ENCODE results near the gene CHD5.

CHD5 gene

DNA sequence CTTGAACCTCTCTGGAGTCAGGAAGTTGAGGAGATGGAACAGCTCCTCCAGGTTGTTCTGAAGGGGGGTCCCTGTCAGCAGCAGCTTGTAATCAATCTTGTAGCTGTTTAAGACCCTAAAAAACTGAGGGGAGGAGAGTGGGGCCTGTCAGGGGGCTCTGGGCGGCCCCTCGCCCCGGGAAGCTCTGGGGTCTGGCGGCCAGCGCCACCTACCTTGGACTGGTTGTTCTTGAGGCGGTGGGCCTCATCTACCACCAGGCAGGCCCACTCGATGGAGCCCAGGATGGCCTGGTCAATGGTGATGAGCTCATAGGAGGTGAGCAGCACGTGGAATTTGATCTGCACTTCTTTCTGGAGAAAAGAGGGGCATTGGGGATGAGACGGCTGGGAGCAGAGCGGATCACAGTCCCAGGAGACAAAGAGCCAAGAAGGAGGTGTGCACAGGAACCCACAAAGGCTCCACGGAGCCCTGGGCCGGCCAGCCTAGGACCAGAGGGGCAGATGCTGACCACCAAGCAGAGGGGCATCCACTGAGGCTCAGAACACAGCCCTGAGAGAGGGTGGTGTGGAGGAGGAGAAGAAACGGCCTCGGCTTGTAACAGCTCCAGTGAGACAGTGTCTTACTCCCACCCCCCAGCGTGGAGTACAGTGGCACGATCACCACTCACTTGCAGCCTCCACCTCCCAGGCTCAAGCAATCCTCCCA, 43.5 kb downstream of the CHD5 start:
- DNase-seq (ENCODE audit: insufficient read length, low spot score): no peak
- FAIRE-seq: no peak

DNA sequence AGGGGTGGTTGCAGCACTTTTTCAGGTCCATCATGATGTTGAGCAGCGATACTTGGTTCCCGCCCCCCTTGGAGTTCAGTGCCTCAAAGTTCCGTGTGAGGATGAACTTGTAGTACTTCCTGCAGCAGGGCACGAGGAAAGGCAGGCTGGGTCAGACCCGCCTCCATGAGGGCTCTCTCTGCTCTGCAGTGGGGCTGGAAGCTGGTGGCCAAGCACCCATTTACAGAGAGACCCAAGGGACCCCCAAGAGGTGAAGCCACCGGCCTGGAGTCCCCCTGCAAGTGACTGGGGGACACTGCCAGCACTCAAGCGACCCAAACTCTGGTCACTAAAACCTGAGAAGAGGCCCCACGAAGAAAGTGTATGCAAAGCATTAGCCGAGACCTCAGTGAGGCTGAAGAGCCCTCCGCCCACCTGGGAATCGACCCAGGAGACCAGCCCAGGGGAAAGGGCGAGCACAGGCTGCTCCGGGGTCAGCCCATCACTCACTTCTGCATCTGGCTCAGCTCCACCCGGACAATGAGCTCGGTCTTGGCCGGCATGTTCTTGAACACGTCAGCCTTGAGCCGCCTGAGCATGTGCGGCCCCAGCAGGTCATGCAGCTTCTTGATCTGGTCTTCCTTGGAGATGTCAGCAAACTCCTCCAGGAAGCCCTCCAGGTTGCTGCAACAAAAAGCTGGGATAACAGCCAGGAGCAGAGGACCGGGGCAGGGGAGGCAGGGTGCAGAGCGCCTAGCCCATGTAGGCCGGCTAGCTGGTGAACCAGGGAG, 45.2 kb downstream of the CHD5 start:
- FAIRE-seq: no peak
- DNase-seq (ENCODE audit: insufficient read length, low spot score): no peak

DNA sequence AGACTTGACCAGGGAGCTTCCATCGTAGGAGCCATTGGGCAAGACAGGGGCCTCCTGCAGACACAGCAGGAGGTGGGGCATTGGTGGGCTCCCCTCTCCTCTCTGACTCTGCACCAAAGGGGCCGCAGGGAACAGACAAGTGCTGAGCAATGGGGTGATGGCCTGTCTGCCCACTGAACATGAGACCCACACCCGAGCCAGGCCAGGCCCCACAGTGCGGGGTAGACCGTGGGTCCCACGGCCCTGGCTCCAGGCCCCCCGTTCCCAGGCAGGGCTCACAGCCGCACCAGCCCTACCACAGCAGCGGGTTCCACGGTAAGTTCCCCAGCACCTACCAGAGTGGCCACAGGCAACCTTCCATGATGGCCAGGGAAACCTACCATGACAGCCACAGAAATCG, 45.9 kb downstream of the CHD5 start:
- FAIRE-seq (no peak), DNase-seq (ENCODE audit: insufficient read length, low spot score) (no peak)

DNA sequence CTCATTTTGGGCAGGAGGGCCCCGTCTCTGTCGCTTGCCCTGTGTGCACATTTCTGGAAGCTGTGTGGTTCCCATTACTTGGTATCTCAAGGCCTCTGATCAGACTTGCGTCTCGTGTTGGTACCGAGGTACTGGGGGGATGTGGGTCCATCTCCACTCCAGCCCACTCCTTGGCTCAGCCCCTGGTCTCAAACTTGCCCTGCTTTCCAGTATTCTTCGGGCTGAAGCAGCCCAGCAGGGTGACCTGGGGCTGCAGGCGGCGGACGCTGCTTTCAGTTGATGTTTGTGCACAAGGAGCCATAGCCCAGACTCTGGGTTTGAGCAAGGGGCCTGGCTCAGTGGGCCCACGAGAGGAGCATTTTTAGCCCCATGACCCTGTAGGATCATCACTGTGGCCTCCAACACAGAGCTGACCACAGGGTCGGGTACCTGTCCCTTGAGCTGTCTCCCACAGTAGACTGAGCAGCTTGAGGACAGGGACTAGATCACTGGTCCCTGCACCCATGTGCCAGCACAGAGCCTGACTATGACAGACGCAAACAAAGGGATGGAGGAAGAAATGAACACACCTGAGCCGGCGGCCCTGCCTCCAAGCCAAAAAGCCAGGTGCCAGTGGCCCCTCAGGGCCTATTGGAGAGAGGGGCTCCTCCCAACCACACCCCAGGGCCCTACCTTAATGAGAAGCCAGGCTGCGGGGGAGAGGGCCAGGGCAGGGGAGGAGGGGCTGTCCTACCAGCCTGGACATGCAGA, 46.8 kb downstream of the CHD5 start:
- DNase-seq (ENCODE audit: insufficient read length, low spot score): no peak
- no peak for FAIRE-seq

DNA sequence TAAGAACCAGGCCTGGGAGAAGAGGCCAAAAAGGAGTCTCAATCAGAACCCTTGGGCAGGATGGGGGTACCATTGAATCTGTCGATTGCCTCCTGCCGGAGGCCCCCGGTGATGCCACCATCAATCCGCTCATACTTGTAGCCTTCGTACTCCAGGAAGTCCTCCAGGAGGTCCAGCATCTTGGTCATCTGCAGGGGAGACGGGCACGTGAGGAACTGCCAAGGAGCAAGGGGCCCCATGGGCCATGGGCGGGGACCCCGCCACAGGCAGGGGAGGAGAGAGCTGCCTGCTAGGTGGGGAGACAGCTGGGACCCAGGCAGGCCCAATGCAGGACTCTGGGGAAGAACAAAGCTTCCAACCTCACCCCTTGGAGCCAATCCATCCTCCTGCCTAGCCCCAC, 48.6 kb downstream of the CHD5 start:
- FAIRE-seq: no peak
- no peak for DNase-seq (ENCODE audit: insufficient read length, low spot score)

DNA sequence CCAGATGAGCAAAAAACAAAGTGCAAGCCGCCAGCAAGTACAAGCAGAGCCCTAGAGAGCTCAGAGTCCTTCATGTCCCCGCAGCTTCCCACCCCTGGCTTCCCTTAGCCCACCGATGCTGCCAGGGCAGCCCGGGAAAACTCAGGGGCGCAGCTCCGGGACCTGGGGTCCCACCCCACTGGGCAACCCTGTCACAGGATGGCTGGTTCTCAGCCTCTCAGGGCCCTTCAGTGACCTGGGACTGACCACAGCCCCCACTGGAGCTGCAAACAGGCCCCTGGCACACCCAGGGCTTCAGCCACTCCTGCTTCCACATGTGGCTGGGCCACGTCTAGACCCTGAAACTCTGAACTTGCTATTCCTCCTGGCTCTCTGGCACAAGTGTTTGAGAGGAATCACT, 49.5 kb downstream of the CHD5 start:
- FAIRE-seq: no peak

DNA sequence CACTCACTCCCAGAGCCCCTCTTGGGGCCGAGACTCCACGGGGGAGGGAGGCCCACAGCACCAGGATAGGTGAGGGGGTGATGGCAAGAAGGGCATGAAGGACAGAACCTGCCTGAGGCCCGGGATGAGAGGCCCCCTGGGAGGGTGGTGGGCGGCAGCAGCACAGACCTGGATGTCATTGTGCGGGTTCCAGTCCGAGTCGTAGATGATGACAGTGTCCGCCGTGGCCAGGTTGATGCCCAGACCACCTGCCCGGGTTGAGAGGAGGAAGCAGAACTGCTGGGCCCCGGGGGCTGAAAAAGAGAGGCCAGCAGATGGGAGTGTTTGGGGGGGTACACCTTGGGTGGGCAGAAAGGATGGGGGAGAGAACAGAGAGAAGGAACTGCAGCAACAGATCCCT, 50.1 kb downstream of the CHD5 start:
- DNase-seq (ENCODE audit: insufficient read length, low spot score): no peak
- no peak for FAIRE-seq

More for the DNA sequence above, 49.5 kb downstream of the CHD5 start:
- no peak for DNase-seq (ENCODE audit: insufficient read length, low spot score)

DNA sequence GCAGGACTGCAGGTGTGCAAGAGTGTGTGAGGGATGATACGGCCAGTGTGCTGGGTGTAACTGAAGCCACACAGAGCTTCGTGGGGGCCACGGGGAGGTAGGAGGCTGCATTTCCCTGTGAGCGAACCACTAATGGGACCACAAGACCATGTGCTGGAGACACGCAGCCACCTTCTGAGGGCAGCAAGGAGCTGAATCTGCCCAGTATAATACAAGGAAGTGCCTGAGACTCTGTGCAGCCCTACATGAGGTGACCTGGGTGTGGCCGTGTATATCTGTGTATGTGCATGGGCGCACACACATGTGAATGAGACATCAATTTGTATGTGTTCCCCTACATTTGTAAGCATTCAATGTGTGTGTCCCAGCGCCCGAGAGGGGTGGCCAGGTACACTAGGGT, 50.8 kb downstream of the CHD5 start:
- DNase-seq (ENCODE audit: insufficient read length, low spot score): no peak
- FAIRE-seq: no peak

DNA sequence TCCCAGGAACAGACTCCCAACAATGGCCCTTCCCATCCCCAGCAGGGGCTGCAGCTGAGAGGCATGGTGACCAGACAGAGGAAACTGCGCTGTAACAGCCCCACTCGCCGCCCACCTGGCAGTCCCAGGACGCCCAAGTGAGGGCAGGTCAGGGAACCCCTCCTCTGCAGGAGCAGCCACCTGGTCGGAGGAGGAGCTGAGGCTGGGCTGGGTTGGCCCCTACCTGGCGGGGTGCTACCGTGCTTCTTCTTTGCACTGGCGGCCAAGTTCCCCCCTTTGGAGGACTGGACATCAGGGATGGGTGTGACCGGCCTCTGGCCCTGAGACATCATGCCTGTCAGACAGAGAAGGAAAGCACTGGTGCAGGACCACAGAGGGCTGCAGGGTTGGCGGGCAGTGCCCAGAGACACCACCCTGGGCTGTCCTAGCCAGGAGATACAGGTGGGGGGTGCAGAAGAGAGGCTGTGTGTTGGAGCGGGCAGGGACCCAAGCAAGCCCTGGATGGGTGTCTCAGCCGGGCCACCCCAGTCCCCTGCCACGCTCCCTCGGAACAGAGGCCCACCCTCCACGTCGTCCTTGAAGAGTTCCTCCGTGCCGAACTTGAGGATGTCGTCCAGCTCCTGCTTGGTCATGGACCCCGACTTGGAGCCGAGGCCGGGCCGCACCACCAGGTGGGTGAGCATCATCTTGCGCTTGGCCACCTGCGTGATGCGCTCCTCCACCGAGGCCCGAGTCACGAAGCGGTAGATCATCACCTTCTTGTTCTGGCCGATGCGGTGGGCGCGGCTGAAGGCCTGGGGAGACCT, 51.6 kb downstream of the CHD5 start:
- FAIRE-seq (no peak), DNase-seq (ENCODE audit: insufficient read length, low spot score) (no peak)

DNA sequence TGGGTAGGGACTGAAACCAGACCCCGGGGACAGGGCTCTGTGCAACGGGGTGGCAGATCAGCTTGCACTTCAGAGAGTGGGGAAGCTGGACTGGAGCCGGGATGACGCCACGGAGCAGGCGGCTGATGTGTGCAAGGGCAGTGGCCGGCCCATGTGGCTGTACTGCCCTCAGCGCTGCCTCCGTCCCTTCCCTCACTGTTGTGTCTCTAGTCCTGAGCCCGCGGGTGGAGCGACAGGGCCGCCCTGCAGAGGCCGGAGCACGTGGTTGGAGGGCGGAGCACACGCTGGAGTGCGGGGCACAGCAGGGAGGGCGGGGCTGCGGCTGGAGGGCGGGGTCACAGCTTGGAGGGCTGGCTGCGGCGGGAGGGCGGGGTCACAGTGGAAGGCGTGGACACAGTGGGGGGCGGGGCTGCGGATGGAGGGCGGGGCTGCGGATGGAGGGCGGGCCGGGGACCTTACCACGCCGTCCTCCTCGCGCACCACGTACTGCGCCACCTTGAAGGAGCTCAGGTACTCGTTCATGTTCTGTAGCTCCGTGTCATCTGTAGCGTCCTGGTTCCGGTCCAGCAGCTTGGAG, 52.4 kb downstream of the CHD5 start:
- FAIRE-seq (no peak), DNase-seq (ENCODE audit: insufficient read length, low spot score) (no peak)

DNA sequence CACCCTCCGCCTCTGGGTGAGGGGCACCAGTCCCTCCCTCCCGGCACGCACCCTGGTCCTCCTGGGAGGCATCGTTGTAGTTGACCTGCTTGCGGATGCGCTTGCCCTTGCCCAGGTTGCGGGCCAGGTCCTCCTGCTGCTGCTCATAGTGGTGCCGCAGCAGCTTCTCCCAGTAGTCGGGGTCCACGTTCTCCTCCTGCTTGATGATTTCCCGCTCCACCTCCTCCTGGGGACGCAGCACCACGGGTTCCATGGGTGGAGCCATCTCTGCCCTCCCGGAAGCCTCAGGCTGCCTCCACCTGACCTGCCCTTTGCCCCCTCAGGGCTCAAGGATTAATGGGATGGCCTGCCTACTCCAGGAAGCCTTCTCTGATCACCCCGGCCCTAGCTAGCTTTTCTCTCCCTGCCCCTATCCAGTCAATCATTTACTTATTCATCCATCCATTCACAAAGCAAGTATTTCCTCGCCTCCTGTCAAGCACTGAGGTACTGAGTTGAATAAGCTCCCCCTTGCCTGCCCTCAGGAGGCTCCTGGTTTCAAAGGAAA, 53.5 kb downstream of the CHD5 start:
- DNase-seq (ENCODE audit: insufficient read length, low spot score): no peak
- no peak for FAIRE-seq

DNA sequence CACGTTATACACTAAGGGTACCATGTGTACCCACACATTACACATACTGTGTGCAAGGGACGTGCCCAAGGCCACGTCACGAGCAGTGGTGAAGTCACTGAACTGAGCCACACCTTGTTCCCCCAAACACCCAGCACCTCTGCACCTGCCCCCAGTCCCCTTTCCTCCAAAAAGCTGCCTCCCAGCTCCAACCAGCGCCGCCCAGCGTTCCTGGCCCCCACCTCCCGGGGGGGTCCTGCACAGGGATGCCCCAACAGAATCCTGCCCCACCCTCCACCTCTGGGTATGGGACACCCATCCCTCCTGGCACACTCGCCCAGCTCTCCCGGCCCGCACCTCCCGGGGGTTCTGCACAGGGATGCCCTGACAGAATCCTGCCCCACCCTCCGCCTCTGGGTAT, 54.1 kb downstream of the CHD5 start:
- DNase-seq (ENCODE audit: insufficient read length, low spot score) (no peak), FAIRE-seq (no peak)

DNA sequence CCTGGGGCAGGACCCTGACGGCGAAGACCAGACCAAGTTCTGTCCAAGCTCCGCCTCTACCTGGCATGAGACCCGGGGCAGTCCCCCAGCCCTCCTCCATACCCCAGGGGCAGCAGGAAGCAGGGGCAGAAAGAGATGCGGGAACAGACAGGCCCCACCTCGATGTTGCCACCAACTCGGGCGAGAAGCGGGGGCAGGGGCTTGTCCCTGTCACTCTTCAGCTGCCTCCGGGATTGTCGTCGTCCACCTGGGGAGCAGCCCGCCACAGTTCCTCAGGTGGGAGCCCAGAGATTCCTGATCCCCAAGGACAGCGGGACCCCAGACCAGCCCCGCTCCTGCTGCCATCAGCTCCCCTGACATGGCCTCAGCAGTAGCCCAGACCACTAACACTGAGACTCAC, 54.8 kb downstream of the CHD5 start:
- FAIRE-seq (no peak), DNase-seq (ENCODE audit: insufficient read length, low spot score) (no peak)

DNA sequence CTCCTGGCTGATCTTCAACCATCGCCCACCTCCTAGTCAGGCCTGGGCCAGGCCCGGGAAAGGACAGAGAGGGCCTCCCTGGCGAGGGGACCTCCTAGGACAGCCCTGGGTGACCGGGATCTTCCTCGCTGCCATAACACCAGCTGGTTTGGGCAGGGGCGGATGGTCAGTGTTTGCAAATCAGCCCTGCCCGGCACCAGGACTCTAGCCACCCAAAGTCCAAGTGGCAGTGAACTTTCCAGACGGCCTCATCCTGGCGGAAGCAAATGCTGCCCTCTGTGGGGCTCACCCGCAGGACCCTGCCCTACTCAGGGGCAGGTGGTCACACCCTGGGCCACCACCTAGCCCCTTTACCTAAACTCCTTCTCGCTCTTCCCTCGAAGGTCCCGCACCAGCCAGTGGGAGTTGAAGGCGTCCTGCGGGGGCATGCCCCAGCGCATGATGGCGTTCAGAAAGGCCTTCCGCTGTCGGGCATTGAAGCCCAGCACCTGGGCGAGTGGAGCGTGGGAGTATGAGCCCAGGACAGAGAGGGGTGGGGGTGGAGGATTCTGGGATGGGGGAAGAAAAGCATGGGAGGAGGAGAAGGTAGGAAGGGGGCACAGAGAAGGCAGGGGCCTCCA, 55.3 kb downstream of the CHD5 start:
- FAIRE-seq: no peak
- no peak for DNase-seq (ENCODE audit: insufficient read length, low spot score)

DNA sequence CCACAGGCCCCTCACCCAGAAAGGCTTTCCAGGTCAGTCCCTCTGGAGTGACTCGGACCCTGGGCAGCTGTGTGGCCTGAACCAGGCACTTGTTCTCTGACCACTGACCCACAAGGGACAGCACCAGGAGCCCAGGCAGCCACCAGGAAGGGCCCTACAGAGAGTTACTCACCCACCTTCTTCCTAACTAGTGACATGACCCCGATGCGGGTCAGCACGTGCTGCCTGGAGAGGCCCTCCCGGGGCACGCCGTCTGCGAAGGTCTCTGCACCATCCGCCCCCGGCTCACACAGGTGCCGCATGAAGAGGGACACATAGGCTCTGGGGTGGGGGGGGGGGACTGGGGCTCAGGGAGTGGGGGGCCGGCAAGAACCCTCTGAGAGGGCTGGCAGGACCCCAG, 55.8 kb downstream of the CHD5 start:
- FAIRE-seq (no peak), DNase-seq (ENCODE audit: insufficient read length, low spot score) (no peak)

DNA sequence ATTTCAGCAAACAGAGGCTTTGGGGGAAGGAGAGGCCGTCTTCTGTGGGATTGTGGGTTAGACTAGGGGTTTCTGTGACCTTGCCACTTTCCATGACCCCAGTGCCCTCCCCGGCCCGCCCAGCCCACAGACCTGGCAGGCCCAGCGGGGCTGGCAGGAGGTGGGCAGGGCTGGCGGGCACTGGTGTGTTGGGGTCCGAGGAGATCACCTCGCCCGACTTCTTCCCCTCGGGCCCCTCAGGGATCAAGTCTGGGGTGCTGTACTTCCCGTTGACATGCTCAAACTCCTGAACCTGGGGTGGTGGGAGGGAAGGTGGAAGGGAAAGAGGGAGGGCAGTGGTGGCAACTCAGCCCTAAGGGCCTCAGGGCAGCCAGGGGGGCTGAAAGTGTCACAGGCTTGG, 56.3 kb downstream of the CHD5 start:
- DNase-seq (ENCODE audit: insufficient read length, low spot score) (no peak), FAIRE-seq (no peak)

DNA sequence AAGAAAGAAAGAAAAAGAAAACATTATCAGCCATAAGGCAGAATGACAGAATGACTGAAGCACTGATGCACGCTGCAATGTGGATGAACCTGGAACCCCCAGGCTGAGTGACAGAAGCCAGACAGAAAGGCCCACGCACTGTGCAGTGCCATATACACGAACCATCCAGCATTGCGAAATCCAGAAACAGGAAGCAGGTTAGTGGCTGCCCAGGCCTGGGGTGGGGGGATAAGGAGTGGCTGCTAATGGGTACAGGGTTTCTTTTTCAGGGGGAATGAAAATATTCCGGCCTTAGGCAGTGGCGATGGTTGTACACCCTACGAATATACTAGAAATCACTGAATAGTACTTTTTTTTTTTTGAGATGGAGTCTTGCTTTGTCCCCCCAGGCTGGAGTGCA, 57.0 kb downstream of the CHD5 start:
- FAIRE-seq (no peak), DNase-seq (ENCODE audit: insufficient read length, low spot score) (no peak)

DNA sequence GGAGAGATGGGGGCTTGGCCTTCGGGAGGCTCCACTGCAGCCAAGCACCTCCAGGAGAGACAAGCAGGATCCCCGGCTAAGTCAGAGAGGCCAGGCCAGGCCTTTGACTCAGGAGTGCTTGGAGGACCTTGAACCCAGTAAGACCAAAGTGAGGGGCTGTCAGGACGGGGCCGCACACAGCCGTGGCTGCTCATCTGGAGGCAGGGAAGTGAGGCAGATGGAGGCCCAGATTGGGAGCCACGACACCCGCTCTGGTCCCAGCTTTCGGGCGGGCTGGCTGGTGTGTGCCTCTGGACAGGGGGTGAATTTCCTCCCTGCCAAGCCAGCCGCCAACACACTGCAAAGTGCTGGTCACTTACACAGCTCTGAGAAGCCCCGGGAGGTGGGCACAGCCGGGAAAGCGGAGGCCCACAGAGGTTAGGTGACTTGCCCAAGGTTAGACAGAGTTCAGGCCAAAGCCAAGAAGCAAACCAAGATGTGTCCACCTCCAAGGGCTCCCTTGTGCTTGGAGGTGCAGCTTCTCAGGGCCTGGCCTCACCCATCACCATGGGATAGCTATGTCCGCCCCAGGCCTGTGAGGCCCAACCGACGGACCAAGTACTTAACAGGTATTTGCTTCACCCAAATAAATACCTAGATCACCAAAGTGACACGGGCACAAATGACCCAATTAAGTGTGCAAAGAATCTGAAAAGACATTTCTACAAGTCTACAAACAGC, 58.3 kb downstream of the CHD5 start:
- FAIRE-seq: no peak
- DNase-seq (ENCODE audit: insufficient read length, low spot score): no peak

DNA sequence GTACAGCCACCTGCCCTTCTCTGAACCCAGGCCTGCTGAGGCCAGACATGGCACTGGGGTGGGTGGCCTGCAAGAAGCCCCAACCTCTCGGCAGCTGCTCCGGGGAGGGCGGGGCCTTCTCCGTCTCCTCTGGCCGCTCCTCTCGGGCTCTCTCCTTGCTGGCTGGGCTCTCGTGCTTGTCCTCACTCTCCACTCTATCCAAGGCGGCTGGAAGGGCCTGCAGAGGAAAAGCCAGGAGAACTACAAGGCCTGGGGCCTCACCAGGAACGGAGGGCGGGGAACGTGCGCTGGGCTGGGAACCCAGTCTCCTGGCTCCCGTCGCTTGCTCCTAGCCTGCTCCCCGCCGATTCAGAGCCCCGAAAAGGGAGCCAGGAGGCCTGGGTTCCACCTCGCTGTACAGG, 59.1 kb downstream of the CHD5 start:
- DNase-seq (ENCODE audit: insufficient read length, low spot score): no peak
- no peak for FAIRE-seq

All from HTR-8/SVneo (cell line).